HG03520 (cell line): ENCODE measurements around the gene ERICH2.

ENCODE experiments used
- ATAC-seq: cut with Tn5 transposase; IDR thresholded peaks from one replicate; pipeline ENCODE4 v1.9.1; 2021; ENCODE audit warnings: mild to moderate bottlenecking, moderate library complexity; ENCODE audit not compliant: unreplicated experiment

ERICH2 gene

GRCh38 chr2:170761572-170761971 lies 8.6 kb upstream of the ERICH2 start:
- no peak for ATAC-seq

- ATAC-seq, result no peak
These were observed 7.4 kb upstream of the ERICH2 start for GRCh38 chr2:170762760-170763159.

GRCh38 chr2:170763232-170763631 lies 6.9 kb upstream of the ERICH2 start:
- no peak for ATAC-seq

GRCh38 chr2:170764880-170765261 lies 5.3 kb upstream of the ERICH2 start:
- no peak for ATAC-seq

GRCh38 chr2:170766693-170767092 lies 3.5 kb upstream of the ERICH2 start:
- ATAC-seq, result no peak

GRCh38 chr2:170770606-170771420 lies 635 bp downstream of the ERICH2 start:
- peak; percentile 70 for ATAC-seq

- no peak for ATAC-seq
These were observed 1.3 kb downstream of the ERICH2 start for GRCh38 chr2:170771421-170771937.

GRCh38 chr2:170772295-170772694 lies 2.1 kb downstream of the ERICH2 start:
- no peak for ATAC-seq

- no peak for ATAC-seq
These were observed 3.9 kb downstream of the ERICH2 start for GRCh38 chr2:170774074-170774473.

GRCh38 chr2:170778900-170779299 lies 8.7 kb downstream of the ERICH2 start:
- no peak for ATAC-seq

- ATAC-seq, result no peak
These were observed 9.1 kb downstream of the ERICH2 start for GRCh38 chr2:170779304-170779703.

- ATAC-seq, result no peak
These were observed 12.5 kb downstream of the ERICH2 start for GRCh38 chr2:170782673-170783072.

GRCh38 chr2:170783549-170783948 lies 13.4 kb downstream of the ERICH2 start:
- no peak for ATAC-seq

GRCh38 chr2:170798996-170799395 lies 28.8 kb downstream of the ERICH2 start:
- ATAC-seq, result no peak

- ATAC-seq, result no peak
These were observed 36.4 kb downstream of the ERICH2 start for GRCh38 chr2:170806548-170806947.

- ATAC-seq, result no peak
These were observed 42.8 kb downstream of the ERICH2 start for GRCh38 chr2:170812710-170813600.

- ATAC-seq, result no peak
These were observed 43.7 kb downstream of the ERICH2 start for GRCh38 chr2:170813611-170814532.

GRCh38 chr2:170814533-170815230 lies 44.5 kb downstream of the ERICH2 start:
- no peak for ATAC-seq

- no peak for ATAC-seq
These were observed 45.1 kb downstream of the ERICH2 start for GRCh38 chr2:170815311-170815710.
